ENCODE measurements around the gene OTUD4. TPM values are rescaled to one million over a fixed set of nuclear protein-coding genes. Genes with fewer than 3 reads are reported as not detected.

The OTUD4 gene
- polyA plus RNA-seq, 1 experiment: 13.3 TPM

GRCh38 chr4:145170223-145170622 is 10.2 kb downstream of the OTUD4 start:
- Histone ChIP-seq H3K36me3 (ENCODE audit: control insufficient read depth, insufficient read depth, low read length) (peaks cover 5% of the 10 kb centered on the region), H3K4me3 (ENCODE audit: low read depth, low read length) (no peak overlapping the region), H3K27me3 (ENCODE audit: control insufficient read depth, insufficient read depth, low read length) (no peaks in the 10 kb centered on the region)
- ChIA-PET POLR2A (no interaction called here), CTCF (interaction anchor here (0.6 kb wide), 1 partner anchor 579 kb away, joined by 4 read pairs; no protein-coding TSS in a partner anchor)
- no peak for TF ChIP-seq CTCF (IDR thresholded peaks at IDR 0.05; ENCODE audit: insufficient read depth, low read depth, low read length)
- DNase-seq (ENCODE audit: low read depth): no peak

- POLR2A ChIA-PET: no interaction called here
- CTCF ChIA-PET: no interaction called here
- Histone ChIP-seq H3K36me3 (ENCODE audit: control insufficient read depth, insufficient read depth, low read length) (peaks cover 5% of the 10 kb centered on the region), H3K27me3 (ENCODE audit: control insufficient read depth, insufficient read depth, low read length) (no peaks in the 10 kb centered on the region), H3K4me3 (ENCODE audit: low read depth, low read length) (no peak overlapping the region)
- DNase-seq (ENCODE audit: low read depth): no peak
- no peak for TF ChIP-seq CTCF (IDR thresholded peaks at IDR 0.05; ENCODE audit: insufficient read depth, low read depth, low read length)
These were observed 11.7 kb downstream of the OTUD4 start for GRCh38 chr4:145168581-145169187.

GRCh38 chr4:145167887-145168286 is 12.5 kb downstream of the OTUD4 start:
- POLR2A ChIA-PET: no interaction called here
- CTCF ChIA-PET: no interaction called here
- no peak for TF ChIP-seq CTCF (IDR thresholded peaks at IDR 0.05; ENCODE audit: insufficient read depth, low read depth, low read length)
- peaks cover 5% of the 10 kb centered on the region for H3K36me3 ChIP-seq (ENCODE audit: control insufficient read depth, insufficient read depth, low read length)
- no peak overlapping the region for H3K4me3 ChIP-seq (ENCODE audit: low read depth, low read length)
- no peaks in the 10 kb centered on the region for H3K27me3 ChIP-seq (ENCODE audit: control insufficient read depth, insufficient read depth, low read length)
- DNase-seq (ENCODE audit: low read depth): no peak

GRCh38 chr4:145161549-145161948 is 18.8 kb downstream of the OTUD4 start:
- no peak for TF ChIP-seq CTCF (IDR thresholded peaks at IDR 0.05; ENCODE audit: insufficient read depth, low read depth, low read length)
- POLR2A ChIA-PET: no interaction called here
- DNase-seq (ENCODE audit: low read depth): no peak
- Histone ChIP-seq H3K36me3 (ENCODE audit: control insufficient read depth, insufficient read depth, low read length) (peaks cover 2% of the 10 kb centered on the region), H3K27me3 (ENCODE audit: control insufficient read depth, insufficient read depth, low read length) (no peaks in the 10 kb centered on the region), H3K4me3 (ENCODE audit: low read depth, low read length) (no peak overlapping the region)
- CTCF ChIA-PET: interaction anchor here (1.2 to 1.4 kb wide), 2 partner anchors 396 to 448 kb away, joined by 3 read pairs; no protein-coding TSS in a partner anchor

GRCh38 chr4:145156986-145157385 is 23.4 kb downstream of the OTUD4 start:
- no peaks in the 10 kb centered on the region for H3K27me3 ChIP-seq (ENCODE audit: control insufficient read depth, insufficient read depth, low read length)
- ChIA-PET CTCF (no interaction called here), POLR2A (no interaction called here)
- H3K36me3 ChIP-seq (ENCODE audit: control insufficient read depth, insufficient read depth, low read length): peaks cover 2% of the 10 kb centered on the region
- no peak overlapping the region for H3K4me3 ChIP-seq (ENCODE audit: low read depth, low read length)
- DNase-seq (ENCODE audit: low read depth): no peak
- TF ChIP-seq CTCF (IDR thresholded peaks at IDR 0.05; ENCODE audit: insufficient read depth, low read depth, low read length): no peak

Data from BJ (cell line).